Epidermal melanocyte (primary cell): Measurements from ENCODE around the gene PPP1R13B.
"Not testable (repeated sequence)": the region's sequence is repeated elsewhere in the genome, so short reads cannot be mapped to it uniquely, and the experiment has no call there.

ENCODE experiments used
- DNase-seq: peaks from one replicate; pipeline ENCODE4 v3.0.0; 2011; ENCODE audit warnings: low spot score; ENCODE audit not compliant: insufficient read length

PPP1R13B gene

GRCh38 chr14:103847451-103848174 lies at the start of gene PPP1R13B:
TSS of gene PPP1R13B (minus strand) at chr14:103847575. CDS start at chr14:103847307, 268 bp downstream.
- peak; percentile 92 for DNase-seq

GRCh38 chr14:103896578-103896977 lies 49.2 kb upstream of the PPP1R13B start:
- DNase-seq: no peak

GRCh38 chr14:103894723-103895059 lies 47.3 kb upstream of the PPP1R13B start:
- DNase-seq: no peak

- DNase-seq: no peak
Observed at GRCh38 chr14:103894034-103894722, 46.8 kb upstream of the PPP1R13B start.

- no peak for DNase-seq
Observed at GRCh38 chr14:103892247-103892646, 44.9 kb upstream of the PPP1R13B start.

- DNase-seq: no peak
Observed at GRCh38 chr14:103891667-103892215, 44.4 kb upstream of the PPP1R13B start.

GRCh38 chr14:103890821-103891666 lies 43.7 kb upstream of the PPP1R13B start:
- DNase-seq: no peak

- DNase-seq: no peak
Observed at GRCh38 chr14:103890052-103890371, 42.6 kb upstream of the PPP1R13B start.

GRCh38 chr14:103889313-103890051 lies 42.1 kb upstream of the PPP1R13B start:
- DNase-seq: no peak

- not testable (repeated sequence) for DNase-seq
Observed at GRCh38 chr14:103889002-103889312, 41.6 kb upstream of the PPP1R13B start.

GRCh38 chr14:103887557-103888115 lies 40.3 kb upstream of the PPP1R13B start:
- DNase-seq: no peak

- no peak for DNase-seq
Observed at GRCh38 chr14:103887170-103887501, 39.8 kb upstream of the PPP1R13B start.

- DNase-seq: no peak
Observed at GRCh38 chr14:103886304-103887169, 39.2 kb upstream of the PPP1R13B start.

- no peak for DNase-seq
Observed at GRCh38 chr14:103885509-103885932, 38.1 kb upstream of the PPP1R13B start.

GRCh38 chr14:103884854-103885253 lies 37.5 kb upstream of the PPP1R13B start:
- DNase-seq: no peak

GRCh38 chr14:103883263-103883523 lies 35.8 kb upstream of the PPP1R13B start:
- no peak for DNase-seq

- DNase-seq: no peak
Observed at GRCh38 chr14:103882503-103883262, 35.3 kb upstream of the PPP1R13B start.

- DNase-seq: no peak
Observed at GRCh38 chr14:103881268-103882201, 34.2 kb upstream of the PPP1R13B start.
